Measurements from ENCODE around the gene LLGL1. TPM values are rescaled to one million over a fixed set of nuclear protein-coding genes. Genes with fewer than 3 reads are reported as not detected.
"Not testable (repeated sequence)": the region's sequence is repeated elsewhere in the genome, so short reads cannot be mapped to it uniquely, and the experiment has no call there.

The LLGL1 gene
- total RNA-seq, 1 donor from 2014 or later, result 45.0 TPM

DNA sequence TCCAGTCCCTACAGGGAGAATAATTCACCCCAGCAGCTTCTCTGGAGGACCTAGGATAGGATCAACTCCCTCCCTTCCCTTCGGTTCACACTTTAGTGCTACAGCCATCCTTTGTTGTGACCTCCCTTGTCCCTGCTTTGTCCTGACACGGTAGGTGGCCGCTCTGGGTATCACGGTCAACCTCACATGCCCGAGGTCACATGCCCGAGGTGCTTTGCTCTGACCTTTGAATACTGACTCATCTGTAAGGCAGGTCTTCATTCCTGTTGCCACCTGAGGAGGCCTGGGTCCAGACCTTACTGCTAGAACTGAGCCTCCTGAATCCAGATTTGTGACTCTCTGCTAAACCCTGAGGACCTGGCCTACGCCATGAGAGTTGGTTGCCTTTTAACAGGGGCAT, 22.1 kb upstream of the LLGL1 start:
- no peak overlapping the region for H3K27ac Mint-ChIP-seq (ENCODE audit: unreplicated experiment)
- peaks cover 22% of the 10 kb centered on the region for H3K36me3 Mint-ChIP-seq (ENCODE audit: unreplicated experiment)
- H3K9me3 Mint-ChIP-seq (ENCODE audit: unreplicated experiment), result no peaks in the 10 kb centered on the region
- no peaks in the 10 kb centered on the region for H3K27me3 Mint-ChIP-seq (ENCODE audit: unreplicated experiment)
- TF ChIP-seq, protein P1, sequence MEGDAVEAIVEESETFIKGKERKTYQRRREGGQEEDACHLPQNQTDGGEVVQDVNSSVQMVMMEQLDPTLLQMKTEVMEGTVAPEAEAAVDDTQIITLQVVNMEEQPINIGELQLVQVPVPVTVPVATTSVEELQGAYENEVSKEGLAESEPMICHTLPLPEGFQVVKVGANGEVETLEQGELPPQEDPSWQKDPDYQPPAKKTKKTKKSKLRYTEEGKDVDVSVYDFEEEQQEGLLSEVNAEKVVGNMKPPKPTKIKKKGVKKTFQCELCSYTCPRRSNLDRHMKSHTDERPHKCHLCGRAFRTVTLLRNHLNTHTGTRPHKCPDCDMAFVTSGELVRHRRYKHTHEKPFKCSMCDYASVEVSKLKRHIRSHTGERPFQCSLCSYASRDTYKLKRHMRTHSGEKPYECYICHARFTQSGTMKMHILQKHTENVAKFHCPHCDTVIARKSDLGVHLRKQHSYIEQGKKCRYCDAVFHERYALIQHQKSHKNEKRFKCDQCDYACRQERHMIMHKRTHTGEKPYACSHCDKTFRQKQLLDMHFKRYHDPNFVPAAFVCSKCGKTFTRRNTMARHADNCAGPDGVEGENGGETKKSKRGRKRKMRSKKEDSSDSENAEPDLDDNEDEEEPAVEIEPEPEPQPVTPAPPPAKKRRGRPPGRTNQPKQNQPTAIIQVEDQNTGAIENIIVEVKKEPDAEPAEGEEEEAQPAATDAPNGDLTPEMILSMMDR (IDR thresholded peaks at IDR 0.05), result no peak
- no peaks in the 10 kb centered on the region for H3K4me1 Mint-ChIP-seq (ENCODE audit: unreplicated experiment)
- H3K4me3 Mint-ChIP-seq (ENCODE audit: unreplicated experiment), result no peak overlapping the region
- no peak for DNase-seq (ENCODE audit: extremely low spot score, unreplicated experiment)

DNA sequence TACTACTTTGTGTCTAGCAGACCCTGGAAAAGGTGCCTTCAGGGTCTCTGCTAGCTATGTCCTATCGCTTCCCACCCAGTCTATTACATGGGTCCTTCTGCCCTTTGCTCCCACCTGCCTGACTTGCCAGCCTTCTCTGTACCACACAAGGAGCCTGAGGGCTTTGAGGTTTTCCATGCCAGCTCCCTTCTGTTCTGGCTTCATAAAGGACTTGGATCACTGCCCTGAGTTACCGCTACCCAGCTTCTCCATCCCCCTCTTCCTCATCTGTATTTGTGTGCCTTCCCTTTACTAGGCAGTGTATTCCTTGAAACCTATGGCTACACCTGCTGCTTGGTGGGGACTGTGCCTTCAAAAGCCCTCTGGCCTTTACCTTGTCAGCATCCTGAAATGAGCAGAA, 19.6 kb upstream of the LLGL1 start:
- Mint-ChIP-seq H3K27ac (ENCODE audit: unreplicated experiment) (no peak overlapping the region), H3K4me1 (ENCODE audit: unreplicated experiment) (no peaks in the 10 kb centered on the region), H3K4me3 (ENCODE audit: unreplicated experiment) (no peak overlapping the region), H3K36me3 (ENCODE audit: unreplicated experiment) (peaks cover 29% of the 10 kb centered on the region), H3K27me3 (ENCODE audit: unreplicated experiment) (no peaks in the 10 kb centered on the region), H3K9me3 (ENCODE audit: unreplicated experiment) (no peaks in the 10 kb centered on the region)
- no peak for DNase-seq (ENCODE audit: extremely low spot score, unreplicated experiment)
- TF ChIP-seq, protein P1 (IDR thresholded peaks at IDR 0.05), result no peak

DNA sequence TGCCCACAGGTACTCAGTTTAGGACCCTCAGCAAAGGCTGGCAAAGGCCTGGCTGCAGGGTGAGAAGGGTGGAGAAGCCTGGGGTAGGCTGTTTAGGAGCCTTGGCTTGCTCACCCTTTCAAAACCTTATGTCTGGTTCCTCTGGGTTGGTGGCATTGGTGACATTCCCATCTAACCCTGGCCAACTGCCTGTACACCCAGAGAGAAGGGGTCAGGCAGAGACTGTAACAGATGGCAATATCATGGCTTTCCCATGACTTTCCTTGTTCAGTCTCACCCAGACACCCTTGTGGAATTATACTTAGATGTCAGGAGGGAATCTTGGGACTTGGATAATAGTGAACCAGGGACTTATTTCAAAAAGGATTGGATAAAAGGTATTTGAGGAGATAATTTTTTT, 18.5 kb upstream of the LLGL1 start:
- no peak for DNase-seq (ENCODE audit: extremely low spot score, unreplicated experiment)
- H3K36me3 Mint-ChIP-seq (ENCODE audit: unreplicated experiment), result peaks cover 26% of the 10 kb centered on the region
- TF ChIP-seq, protein P1 (IDR thresholded peaks at IDR 0.05), result no peak
- no peak overlapping the region for H3K4me3 Mint-ChIP-seq (ENCODE audit: unreplicated experiment)
- no peaks in the 10 kb centered on the region for H3K9me3 Mint-ChIP-seq (ENCODE audit: unreplicated experiment)
- H3K4me1 Mint-ChIP-seq (ENCODE audit: unreplicated experiment), result no peaks in the 10 kb centered on the region
- no peak overlapping the region for H3K27ac Mint-ChIP-seq (ENCODE audit: unreplicated experiment)
- no peaks in the 10 kb centered on the region for H3K27me3 Mint-ChIP-seq (ENCODE audit: unreplicated experiment)

DNA sequence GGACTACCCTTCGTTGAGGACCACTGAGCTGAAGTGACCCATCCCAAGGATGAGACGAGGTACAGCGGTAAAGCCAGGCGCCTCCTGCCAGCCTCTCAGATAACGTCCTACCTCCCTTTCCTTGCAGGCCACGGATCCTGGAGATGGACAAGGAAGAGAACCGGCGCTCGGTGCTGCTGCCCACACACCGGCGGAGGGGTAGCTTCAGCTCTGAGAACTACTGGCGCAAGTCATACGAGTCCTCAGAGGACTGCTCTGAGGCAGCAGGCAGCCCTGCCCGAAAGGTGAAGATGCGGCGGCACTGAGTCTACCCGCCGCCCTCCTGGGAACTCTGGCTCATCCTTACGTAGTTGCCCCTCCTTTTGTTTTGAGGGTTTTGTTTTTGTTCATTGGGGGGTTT, 17.3 kb upstream of the LLGL1 start:
- TF ChIP-seq, protein P1 (IDR thresholded peaks at IDR 0.05), result no peak
- no peak for DNase-seq (ENCODE audit: extremely low spot score, unreplicated experiment)
- Mint-ChIP-seq H3K4me1 (ENCODE audit: unreplicated experiment) (no peaks in the 10 kb centered on the region), H3K27me3 (ENCODE audit: unreplicated experiment) (no peaks in the 10 kb centered on the region), H3K27ac (ENCODE audit: unreplicated experiment) (no peak overlapping the region), H3K4me3 (ENCODE audit: unreplicated experiment) (no peak overlapping the region), H3K36me3 (ENCODE audit: unreplicated experiment) (peaks cover 26% of the 10 kb centered on the region), H3K9me3 (ENCODE audit: unreplicated experiment) (no peaks in the 10 kb centered on the region)

DNA sequence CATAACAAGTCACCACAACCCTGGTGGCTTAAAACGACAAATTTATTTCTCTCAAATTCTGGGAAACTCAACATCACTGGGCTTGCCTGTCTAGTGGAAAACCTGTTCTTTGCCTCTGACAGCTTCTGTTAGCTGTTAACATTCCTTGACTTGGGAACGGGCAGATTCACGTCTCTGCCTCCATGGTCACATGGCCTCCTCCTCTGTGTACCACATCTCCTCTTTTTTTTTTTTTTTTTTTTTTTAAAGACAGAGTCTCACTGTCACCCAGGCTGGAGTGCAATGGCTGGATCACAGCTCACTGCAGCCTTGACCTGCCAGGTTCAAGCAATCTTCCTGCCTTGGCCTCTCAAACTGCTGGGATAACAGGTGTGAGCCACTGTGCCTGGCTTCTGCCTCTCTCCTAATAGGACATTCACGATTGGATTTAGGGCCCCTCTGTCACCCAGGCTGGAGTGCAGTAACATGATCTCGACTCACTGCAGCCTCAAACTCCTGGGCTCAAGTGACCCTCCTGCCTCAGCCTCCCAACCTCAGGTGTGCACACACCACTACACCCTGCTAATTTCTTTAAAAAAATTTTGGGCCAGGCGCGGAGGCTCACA, 11.7 kb upstream of the LLGL1 start:
- Mint-ChIP-seq H3K9me3 (ENCODE audit: unreplicated experiment) (no peaks in the 10 kb centered on the region), H3K4me1 (ENCODE audit: unreplicated experiment) (peaks cover 4% of the 10 kb centered on the region), H3K4me3 (ENCODE audit: unreplicated experiment) (no peak overlapping the region), H3K36me3 (ENCODE audit: unreplicated experiment) (peaks cover 10% of the 10 kb centered on the region), H3K27ac (ENCODE audit: unreplicated experiment) (no peak overlapping the region), H3K27me3 (ENCODE audit: unreplicated experiment) (no peaks in the 10 kb centered on the region)
- DNase-seq (ENCODE audit: extremely low spot score, unreplicated experiment), result no peak
- TF ChIP-seq, protein P1 (IDR thresholded peaks at IDR 0.05), result no peak

DNA sequence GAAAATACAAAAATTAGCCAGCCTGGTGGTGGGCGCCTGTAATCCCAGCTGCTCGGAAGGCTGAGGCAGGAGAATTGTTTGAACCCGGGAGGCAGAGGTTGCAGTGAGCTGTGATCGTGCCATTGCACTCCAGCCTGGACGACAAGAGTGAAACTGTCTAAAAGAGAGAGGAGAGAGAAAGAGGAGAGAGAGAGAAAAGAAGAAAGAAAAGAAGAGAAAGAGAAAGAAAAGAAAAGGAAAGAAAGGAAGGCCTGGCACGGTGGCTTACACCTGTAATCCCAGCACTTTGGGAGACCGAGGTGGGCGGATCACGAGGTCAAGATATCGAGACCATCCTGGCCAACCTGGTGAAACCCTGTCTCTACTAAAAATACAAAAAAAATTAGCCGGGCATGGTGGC, 8.5 kb upstream of the LLGL1 start:
- H3K36me3 Mint-ChIP-seq (ENCODE audit: unreplicated experiment); DNase-seq (ENCODE audit: extremely low spot score, unreplicated experiment); H3K9me3 Mint-ChIP-seq (ENCODE audit: unreplicated experiment); H3K4me3 Mint-ChIP-seq (ENCODE audit: unreplicated experiment); H3K27ac Mint-ChIP-seq (ENCODE audit: unreplicated experiment); H3K27me3 Mint-ChIP-seq (ENCODE audit: unreplicated experiment): not testable (repeated sequence)
- peaks cover 10% of the 10 kb centered on the region for H3K4me1 Mint-ChIP-seq (ENCODE audit: unreplicated experiment)
